Fibroblast of villous mesenchyme (primary cell): ENCODE data around the gene CDYL. TPM values are rescaled to one million over a fixed set of nuclear protein-coding genes. Genes with fewer than 3 reads are reported as not detected.

Experiments
- DNase-seq: peaks from one replicate; pipeline ENCODE4 v3.0.0-alpha.2; 2010; ENCODE audit warnings: low read depth
- H3K4me3 ChIP-seq: 2 replicates; pipeline ENCODE4 v1.5.1; 2011; ENCODE audit warnings: low read depth, mild to moderate bottlenecking, low read length
- total RNA-seq: library from RNA; depleted of rRNA; stranded (reverse); fragments of >200 nt; gene quantifications from 2 replicates; pipeline ENCODE4 v1.2.3, GENCODE V29; 2012
- TF ChIP-seq, protein P1 (sequence below): IDR thresholded peaks from 2 replicates; pipeline ENCODE4 v1.5.1; 2012; ENCODE audit warnings: low read depth, mild to moderate bottlenecking, low read length; ENCODE audit not compliant: insufficient read depth

The CDYL gene
- total RNA-seq, 1 donor = 37.1 TPM

DNA sequence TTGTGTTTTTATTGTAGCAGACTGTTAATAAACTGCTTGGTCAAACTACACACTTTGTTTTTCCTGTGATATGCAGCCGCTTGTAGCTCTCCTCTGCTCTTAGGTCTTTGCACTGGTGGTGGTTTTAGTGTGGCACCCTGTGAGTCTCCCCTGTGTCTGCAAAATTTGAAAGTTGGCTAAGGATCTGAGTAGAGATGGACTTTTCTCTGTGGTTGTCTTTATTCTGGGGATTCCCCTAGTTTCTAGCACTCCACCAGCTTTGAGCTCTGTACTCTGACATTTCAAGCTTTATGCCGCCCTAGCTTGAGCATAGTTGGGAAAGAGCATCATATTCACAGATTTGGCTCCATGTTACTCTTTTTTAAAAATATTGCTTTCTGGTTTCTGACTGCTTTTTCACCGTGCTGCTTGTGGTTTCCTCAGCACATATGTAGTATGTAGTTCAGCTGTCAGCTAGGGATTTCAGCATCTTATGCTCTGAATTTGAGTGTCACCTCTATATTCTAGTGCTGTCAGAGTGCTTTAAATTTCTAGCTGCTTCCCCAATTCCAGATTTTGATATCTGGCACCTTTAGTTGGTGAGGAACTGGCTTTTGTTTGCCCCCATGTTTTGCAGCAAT lies 25.4 kb downstream of the CDYL start:
- no peak overlapping the region for H3K4me3 ChIP-seq
- TF ChIP-seq, protein P1, sequence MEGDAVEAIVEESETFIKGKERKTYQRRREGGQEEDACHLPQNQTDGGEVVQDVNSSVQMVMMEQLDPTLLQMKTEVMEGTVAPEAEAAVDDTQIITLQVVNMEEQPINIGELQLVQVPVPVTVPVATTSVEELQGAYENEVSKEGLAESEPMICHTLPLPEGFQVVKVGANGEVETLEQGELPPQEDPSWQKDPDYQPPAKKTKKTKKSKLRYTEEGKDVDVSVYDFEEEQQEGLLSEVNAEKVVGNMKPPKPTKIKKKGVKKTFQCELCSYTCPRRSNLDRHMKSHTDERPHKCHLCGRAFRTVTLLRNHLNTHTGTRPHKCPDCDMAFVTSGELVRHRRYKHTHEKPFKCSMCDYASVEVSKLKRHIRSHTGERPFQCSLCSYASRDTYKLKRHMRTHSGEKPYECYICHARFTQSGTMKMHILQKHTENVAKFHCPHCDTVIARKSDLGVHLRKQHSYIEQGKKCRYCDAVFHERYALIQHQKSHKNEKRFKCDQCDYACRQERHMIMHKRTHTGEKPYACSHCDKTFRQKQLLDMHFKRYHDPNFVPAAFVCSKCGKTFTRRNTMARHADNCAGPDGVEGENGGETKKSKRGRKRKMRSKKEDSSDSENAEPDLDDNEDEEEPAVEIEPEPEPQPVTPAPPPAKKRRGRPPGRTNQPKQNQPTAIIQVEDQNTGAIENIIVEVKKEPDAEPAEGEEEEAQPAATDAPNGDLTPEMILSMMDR = no peak
- no peak for DNase-seq

DNA sequence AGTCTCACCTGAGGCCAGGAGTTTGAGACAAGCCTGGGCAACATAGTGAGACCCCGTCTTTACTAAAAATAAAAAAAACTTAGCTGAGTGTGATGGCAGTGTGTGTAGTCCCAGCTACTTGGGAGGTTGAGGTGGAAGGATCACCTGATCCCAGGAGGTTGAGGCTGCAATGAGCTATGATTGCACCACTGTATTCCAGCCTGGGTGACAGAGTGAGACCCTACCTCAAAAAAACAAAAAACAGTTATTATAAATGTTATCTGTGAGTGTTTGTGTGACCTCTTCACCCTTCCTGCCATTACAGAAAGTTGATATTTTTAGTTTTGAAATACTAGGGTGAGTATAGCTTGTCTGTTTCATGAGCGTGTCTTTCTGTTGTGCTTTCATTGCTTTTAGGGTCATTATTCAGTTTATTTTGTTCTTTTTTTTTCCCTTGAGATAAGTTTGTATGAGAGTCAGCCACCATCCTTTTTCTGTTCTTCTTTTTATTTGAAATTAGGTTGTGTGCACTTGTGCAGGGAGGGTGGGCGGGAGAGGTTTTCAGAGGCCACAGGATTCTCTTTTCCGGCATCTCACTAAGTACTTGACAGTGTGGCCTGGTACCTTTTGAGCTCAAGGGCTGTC lies 26.2 kb downstream of the CDYL start:
- DNase-seq = no peak
- TF ChIP-seq, protein P1 = no peak
- no peak overlapping the region for H3K4me3 ChIP-seq

DNA sequence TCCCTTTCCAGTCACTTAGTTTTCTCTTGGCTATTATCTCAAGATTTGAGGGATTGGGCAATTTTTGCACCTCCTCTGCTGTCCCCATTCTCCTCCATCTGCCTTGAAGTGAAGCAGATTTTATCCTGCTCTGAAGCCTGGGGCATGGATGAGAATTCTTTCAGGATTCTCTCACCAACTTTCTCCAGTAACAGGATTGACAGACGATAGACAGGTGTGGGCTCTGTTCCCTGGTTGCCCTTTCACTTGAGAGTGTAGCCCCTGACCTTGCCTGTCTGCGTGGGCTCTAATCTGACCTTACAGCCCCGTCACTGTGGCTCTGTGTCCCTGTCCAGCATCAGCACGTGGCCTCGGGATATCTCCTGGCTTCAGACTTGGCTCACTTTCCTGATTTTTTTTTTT lies 27.1 kb downstream of the CDYL start:
- DNase-seq = no peak
- no peak overlapping the region for H3K4me3 ChIP-seq
- TF ChIP-seq, protein P1 = no peak

DNA sequence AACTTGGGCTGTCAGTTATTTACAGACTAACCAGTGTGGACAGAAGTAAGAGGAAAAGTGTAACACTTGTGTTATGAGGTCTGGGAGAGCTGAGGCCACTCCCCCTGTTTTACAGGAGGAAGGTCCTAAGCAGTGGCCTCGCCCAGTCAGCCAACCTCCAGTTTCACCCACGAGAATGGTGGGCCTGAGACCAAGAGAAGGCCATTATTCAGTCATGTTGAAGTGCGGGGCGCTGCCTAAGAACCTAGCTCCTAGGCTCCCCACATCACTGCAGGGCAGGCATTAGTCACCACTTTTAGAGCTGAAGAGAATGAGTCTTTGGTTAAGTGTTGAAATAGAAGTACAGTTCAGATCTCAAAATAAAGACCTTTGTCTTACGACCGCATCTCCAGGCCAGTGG lies 27.9 kb downstream of the CDYL start:
- no peak overlapping the region for H3K4me3 ChIP-seq
- TF ChIP-seq, protein P1 = no peak
- peak; percentile 39 for DNase-seq

DNA sequence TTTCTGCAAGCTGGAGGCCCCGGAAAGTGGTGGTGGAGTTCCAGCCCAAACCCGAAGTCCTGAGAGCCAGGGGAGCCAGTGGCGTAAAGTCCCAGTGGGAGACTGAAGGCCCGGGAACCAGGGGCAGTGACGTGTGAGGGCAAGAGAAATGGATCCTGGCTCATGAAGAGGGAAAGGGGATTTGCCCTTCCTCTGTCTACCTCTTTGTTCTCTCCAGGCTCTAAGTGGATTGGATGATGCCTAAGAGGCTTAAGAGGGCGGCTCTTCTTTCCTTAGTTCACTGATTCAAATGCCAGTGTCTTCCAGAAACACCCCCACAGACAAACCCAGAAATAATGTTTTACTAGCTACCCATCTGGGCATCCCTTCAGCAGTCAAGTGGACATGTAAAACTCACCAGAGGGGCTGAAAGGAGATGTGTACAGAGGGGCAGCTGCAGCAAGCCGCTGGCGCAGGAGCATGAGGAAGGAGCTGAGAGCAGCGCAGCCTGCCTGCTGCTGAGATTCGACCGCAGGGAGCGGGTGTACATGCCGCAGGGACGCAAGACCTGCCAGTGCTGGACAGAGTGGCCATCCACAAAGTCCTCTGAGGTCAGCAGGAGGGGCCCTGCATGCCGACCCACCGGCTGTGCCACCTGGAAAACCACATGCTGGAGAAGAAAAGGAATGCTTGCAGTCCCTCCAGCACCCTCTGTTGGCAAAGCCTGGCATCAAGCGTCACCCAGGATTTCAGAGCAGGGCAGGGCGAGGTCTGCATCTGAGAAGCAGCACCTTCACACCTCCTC lies 29.5 kb downstream of the CDYL start:
- peak; percentile 48 for DNase-seq
- H3K4me3 ChIP-seq = no peak overlapping the region
- TF ChIP-seq, protein P1 = peak; percentile 68

DNA sequence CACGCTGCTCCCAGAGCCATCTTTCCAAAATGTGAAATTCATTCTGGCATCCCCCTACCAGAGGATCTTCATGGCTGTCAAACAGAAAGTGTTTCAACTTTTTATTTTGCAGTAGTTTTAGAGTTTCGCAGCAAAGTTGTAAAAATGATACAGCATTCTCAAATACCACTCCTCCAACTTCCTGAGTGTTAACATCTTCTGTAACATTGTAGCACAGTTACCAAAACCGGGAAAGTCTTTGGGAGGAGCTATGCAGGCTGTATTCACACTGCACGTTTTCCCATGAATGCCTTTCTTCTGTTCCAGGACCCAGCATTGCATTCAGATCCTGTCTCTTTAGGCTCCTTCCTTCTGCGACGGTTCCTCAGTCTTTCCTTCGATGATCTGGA lies 30.1 kb downstream of the CDYL start:
- TF ChIP-seq, protein P1 = no peak
- no peak overlapping the region for H3K4me3 ChIP-seq
- no peak for DNase-seq
